NOMO-1 treated with dmso at 0.1 percent for 144 hours (cell line): ENCODE data around the gene FBXO39.
"Not testable (repeated sequence)": the region's sequence is repeated elsewhere in the genome, so short reads cannot be mapped to it uniquely, and the experiment has no call there.

Experiments
- DNase-seq: peaks from one replicate; lab custom pipeline; 2025; ENCODE audit not compliant: unreplicated experiment; lab: John Stamatoyannopoulos, UW

FBXO39 gene

DNA sequence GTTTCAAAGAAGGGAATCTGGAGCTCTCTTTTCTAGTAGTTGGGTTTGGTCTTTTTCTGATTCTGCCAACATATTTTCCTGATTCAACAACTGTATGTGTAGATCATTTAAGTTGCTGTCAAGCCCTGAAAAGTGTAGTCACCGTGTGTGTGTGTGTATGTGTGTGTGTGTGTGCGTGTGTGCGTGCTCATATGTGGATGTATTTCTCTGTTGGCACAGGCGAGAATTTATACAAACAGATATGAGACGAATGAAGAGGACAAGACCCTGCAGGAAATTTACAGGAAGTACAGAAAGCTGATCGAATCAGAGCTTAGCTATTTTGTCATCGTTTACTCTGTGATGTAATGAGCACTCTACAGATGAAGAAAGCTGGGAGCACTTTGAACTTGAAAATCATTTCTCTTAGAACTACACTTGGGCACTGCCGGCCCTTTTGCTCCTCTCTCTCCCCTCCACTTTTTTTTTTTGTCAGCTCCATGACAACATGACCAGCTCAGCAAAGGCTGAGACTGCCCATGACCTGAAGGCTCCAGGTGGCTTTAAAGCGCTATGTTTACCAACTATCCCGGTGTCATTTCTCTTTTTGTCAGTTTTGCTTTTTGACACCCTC lies 11.2 kb downstream of the FBXO39 start:
- DNase-seq = no peak

DNA sequence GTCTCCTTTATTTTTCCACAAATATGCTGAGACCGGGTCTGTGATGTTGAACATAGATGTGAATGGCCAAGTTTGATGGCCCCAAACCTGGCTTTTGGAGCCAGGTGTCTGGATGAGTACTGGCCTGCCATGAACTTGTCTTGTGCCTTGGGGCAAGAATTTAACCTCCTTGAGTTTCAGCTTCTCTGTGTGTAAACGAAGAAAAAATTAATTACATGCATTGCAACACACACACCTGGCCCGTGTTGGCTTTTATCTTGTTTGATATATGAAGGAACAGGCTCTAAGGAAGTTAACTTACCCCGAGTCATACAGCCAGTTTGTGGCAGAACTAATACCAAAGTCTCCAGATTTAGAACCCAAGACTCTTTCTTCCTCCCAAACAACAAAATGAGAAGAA lies 13.1 kb downstream of the FBXO39 start:
- no peak for DNase-seq

DNA sequence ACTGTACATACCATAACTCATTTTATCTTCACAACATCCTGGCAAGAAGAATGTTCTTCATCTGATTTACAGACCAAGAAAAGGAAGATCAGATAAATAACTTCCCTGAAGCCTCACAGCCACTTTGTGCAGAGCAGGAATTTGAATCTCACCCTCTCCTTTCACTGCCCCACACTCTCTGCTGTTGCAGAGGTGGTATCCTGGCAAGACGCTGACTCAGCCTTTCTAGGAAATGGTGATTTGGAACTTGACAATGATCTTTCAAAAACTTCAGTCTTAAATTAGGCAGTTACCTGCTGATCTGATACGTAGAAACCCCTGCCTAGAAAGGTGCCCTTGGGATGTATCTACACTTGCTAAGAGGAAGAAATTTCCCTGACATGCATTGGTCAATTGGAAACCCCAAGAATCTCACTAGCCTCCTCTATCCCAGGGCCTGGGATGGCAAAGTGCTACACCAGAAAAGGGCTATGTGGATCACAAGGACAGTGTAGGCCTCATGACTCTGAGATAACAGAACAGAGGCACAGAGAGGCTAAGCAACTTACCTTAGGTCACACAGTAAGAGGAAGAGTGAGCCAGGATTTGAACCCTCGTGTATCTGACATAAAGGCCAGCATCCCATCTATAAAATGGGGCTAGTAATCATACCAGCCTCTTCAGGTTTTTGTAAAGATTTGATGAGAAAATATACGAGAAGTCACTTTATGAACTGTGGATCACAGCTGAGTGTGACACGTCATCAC lies 17.9 kb downstream of the FBXO39 start:
- DNase-seq = no peak

DNA sequence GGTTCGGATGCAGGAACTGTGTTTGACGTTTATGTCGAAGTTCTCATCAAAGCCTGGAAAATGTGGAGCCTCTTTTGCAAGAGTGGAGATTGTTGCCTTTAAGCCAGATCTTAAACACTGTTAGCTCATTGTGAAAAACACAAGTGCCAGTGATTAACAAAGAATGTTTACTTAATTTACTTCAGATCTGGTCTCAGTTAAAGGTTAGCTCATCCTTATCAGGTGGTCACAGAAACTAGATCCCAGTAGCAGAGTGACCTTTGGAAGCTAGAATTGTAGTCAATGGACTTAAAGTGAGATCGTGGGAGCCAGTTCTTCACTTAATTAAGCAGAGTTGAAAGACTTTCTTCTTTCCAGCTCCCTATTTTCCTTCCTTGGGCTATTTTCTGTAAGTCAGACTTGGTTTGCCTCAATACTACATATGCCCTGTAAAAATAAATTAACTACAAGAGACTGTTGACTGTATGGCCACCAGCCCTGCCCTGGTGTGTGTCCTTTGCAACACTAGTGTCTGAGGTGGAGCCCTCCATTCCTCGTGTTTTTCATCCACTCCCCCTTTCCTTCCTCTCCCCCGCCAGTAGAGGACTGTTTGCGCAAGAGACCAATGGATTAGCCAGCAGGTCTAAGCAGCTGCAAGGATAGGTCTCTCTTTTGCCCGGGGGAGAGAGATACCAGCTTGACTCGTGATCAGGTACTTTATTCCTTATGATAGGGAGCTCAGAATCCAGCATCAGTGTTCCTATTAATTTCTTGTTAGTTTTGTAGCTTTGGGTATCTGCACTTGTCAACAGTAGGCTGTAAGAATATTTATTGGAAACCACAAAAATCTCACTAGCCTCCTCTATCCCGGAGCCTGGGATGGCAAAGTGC lies 20.2 kb downstream of the FBXO39 start:
- no peak for DNase-seq

DNA sequence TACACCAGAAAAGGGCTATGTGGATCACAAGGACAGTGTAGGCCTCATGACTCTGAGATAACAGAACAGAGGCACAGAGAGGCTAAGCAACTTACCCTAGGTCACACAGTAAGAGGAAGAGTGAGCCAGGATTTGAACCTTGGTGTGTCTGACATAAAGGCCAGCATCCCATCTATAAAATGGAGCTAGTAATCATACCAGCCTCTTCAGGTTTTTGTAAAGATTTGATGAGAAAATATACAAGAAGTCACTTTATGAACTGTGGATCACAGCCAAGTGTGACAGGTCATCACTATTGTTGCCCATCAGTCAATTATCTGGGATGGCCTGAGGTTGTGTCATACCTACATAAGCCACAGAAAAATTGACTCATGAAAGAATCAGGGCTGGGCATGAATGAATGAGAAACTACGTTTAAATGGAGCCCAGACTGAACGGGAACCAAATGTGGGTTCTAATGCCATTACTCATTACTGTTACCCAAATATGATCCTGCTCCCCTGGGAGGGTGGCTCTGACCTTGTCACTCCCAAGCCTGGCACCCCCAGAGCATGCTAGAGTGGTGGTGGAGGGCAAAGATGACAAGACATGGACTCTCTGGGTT lies 21.0 kb downstream of the FBXO39 start:
- no peak for DNase-seq

DNA sequence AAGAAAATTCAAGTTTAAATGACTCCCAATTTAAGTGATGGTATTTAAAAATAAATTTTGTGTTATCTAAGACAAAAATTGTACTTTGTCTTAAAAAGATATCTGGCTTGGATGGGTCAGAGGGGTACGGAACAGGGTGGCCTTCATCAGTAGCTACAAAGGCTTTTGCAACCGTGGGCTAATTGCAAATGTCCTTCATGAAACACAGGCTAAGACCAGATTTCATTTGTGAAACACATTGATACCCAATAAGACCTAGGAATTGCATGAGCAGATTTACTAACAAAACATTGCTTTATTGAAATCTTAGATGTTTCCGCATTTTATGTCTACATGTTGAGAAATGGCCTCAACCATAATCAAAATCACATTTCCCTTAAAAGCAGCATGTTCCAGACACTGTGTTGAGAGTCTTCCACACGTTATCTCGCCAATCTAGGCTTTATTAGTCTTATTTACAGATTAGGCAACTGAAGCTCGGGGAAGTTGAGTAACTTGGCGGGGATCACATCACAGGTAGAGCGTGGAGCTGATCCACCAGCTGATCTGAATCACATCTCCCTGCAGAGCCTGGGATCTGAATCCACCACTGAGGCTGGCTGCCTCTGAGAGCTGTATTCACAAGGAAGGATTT lies 21.8 kb downstream of the FBXO39 start:
- DNase-seq = no peak

DNA sequence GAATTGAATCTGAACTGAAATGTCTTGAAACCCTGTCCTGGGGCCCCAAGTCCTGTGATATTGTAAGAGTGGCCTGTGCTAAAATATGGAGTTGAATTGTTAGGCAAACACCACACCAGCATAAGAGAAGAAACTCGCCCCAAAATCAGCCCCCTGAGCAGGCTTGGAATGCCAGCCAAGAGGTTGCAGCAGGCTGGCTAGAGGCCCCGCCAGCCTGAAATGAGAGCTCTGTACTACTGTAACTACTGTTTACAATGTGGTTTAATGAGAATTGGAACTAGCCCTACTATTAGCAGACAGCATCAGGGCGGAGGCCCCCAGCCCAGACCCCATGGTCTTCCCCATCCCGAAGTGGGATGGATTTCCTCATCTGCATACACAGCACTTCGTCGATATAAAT lies 23.7 kb downstream of the FBXO39 start:
- DNase-seq = no peak

DNA sequence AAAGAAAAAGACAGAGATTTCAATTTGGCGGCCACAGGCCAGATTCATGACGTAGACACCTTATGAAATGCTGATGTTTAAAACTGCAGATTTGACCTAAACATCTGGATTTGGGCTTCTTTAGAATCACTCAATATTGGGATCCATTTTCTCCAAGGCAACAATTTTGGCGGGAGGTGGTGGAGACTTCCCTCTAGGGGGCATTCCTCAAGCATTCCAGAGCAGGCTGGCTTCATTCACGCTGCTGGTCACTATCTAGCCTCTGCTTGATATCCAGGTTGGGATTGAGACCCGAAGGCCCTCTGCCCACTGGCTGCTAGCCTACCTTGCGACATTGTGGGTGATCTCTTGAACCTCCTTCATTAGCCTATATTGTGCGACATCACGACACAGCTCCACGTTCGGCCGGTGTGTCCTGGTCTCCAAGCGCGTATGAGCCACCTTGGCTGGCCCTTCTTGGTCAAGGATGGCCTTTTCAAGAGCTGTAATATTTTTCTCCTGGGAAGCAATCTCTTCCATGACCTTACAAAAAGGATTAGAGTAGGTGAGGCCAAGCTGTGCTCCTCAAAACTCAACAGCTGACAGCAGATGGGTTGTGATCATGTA lies 24.5 kb downstream of the FBXO39 start:
- no peak for DNase-seq

DNA sequence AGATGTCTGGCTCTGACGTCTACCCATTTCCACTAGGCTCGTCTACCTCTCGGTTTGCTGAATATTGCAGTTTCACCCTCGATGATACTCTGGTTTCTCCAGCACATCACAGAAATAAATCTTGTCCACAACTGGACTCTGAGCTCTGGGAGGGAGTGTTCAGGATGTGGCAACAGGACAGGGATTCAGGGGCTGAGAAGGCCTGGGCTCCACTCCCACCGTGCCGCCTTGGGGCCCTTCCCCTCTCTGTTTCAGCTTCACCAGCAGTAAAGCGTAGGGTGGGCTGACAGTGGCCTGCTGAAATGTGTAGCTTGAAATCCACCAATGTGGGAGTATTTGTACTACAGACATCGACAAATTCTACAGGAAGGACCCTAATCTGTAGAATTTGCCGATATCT lies 35.5 kb downstream of the FBXO39 start:
- DNase-seq = no peak

DNA sequence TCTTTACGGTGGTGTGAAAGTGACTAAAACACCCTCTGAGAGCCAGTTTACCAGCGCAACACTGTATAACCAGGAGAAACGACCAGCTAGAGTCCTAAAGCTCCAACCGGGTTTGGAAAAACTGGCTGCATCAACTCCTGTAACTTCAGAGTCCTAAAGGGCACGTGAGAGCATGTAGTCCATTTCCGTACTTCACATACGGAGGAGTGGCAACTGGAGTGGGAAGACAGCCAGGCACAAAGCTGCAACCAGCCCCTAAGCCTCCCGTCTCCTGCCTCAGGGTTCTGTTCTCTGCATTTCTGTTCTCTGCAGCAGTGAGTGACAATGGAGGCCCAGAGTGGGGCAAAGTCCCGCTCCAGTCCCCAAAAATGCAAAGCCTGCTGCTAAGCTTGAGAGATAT lies 36.3 kb downstream of the FBXO39 start:
- DNase-seq = no peak

DNA sequence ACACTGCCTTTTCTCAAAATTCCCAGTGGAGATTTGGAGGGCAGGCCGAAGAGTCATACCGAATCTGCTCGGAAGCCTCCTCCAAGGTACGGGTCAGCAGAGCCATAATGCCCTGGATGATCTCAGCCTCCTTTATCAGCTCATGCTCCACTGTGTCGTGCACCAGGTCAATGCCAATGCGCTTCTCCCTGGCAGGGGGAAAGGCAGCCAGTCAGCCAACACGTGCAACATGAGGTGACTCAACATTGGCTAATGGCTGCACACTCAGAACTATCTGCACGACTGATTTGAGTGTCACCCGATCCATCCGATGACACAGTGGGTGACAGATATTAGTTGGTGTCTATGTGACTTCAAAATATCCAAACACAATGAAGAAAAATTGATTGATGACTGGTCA lies 39.8 kb downstream of the FBXO39 start:
- no peak for DNase-seq

DNA sequence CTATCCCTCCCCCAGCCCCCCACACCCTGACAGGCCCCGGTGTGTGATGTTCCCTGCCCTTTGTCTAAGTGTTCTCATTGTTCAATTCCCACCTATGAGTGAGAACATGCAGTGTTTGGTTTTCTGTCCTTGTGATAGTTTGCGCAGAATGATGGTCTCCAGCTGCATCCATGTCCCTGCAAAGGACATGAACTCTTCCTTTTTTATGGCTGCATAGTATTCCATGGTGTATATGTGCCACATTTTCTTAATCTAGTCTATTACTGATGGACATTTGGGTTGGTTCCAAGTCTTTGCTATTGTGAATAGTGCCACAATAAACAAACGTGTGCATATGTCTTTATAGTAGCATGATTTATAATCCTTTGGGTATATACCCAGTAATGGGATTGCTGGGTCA lies 40.4 kb downstream of the FBXO39 start:
- DNase-seq = not testable (repeated sequence)

DNA sequence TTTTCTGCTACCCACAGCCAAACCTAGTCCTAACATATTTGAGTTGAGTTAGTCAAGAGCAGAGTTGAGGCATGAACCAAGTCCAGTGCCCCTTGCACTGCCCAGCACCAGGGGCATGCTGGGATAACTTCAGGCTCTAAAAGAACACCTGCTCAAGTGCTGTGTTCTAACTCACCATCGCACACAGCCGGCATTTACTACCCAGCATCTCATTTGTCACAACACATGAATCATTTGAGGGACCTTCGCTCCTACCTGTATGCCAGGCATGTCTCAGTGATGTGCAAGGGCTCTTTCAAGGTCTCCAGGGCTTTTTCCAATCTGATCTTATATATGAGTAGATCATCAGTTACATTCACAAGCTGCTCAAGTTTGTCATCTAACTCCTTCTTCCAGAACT lies 42.9 kb downstream of the FBXO39 start:
- DNase-seq = no peak

DNA sequence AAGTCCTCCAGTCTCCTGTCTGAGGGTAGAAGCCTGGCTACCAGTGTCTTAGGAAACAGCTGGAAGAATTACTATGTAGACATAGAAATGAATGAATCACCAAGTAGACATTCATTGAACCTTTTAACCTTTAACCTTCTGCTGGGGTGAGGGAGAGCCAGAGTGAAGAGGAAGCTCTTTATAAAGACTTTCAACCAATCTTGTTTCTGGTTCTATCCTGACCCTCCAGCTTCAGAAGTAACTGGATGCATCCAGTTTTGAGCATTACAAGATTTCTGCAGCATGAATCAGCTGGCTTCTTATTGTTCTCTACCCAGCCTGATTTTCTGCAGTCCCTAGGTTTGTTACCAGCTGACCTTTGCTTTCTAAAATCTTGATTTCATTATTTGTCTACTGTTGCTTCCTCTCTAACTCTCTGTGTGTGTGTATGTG lies 47.0 kb downstream of the FBXO39 start:
- DNase-seq = no peak

DNA sequence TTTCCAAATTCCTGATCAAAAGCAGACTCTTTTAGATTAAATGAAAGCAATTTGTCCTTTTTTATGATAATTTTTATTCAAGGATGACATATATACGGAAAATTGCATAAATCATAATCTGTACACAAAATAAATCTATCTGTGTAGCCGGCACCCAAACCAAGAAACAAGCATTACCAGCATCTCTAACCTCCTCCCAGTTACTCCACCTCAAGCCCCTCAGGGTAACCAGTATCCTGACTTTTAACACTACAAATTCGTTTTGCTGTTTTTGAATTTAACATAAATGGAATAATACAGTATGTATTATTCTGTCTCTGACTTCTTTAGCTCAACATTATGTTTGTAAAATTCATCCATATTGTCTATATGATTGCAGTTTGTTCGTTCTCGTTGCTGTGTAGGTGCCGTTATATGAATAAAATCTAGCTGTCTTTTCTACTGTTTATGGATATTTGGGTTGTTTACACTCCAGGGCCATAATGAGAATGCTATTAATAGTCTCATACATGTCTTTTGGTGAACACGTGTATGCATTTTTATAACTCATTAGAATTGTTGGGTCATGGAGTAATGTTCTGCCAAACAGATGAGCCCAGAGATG lies 54.5 kb downstream of the FBXO39 start:
- no peak for DNase-seq

DNA sequence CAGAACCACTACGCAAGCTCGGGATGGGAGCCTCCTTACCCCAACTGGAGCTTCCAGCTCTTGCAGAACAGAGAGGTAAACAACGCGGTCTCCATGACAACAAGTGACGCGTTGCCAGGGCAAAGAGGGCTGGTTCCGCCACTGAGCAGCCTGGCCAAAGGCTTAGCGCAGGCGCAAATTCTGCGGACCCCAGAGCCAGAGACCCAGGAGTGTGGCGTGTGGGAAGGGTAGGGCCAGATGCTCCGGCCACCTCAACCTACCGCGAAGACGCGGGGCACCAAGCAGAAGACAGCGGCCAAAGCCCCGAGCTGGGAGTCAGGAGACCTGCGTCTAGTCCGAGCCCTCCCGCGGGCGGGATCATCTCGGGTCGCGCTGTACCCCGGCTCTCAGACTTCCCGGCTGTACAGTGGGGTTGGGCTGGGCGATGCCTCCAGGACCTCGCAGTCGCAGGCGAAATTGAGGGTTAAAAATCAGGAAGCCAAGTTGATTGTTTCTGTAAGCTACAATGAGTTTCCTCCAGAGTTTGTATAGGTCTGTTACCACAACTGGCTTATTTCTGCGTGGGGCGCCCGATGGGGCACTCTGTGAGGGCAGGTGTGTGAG lies 55.7 kb downstream of the FBXO39 start, which contains the start of gene TEKT1:
Gene TEKT1 (minus strand): TSS at position 69 of the 603 bp plus-strand sequence. CDS start 1,353 bp downstream, outside the sequence.
- DNase-seq = peak; percentile 24
